T-helper 17 cell (primary cell): ENCODE measurements around the gene BNIP5. TPM values are rescaled to one million over a fixed set of nuclear protein-coding genes. Genes with fewer than 3 reads are reported as not detected.

Experiments
- ATAC-seq: fragments of 150-1000 bp; cut with Tn5 transposase; 2 replicates; pipeline ENCODE4 v1.10.0; 2021; ENCODE audit warnings: mild to moderate bottlenecking, moderate library complexity
- DNase-seq, 3 donors: peaks; one replicate each; pipeline versions ENCODE4 v3.0.0 to v3.0.0-alpha.2; 2020 to 2021
- H3K9me3 ChIP-seq: one replicate; pipeline ENCODE4 v1.7.0; 2013; ENCODE audit warnings: low read length, mild to moderate bottlenecking; ENCODE audit not compliant: control insufficient read depth, poor library complexity, severe bottlenecking
- H3K27ac Mint-ChIP-seq: one replicate; pipeline ENCODE4 v1.8.0; 2022; ENCODE audit warnings: mild to moderate bottlenecking, moderate library complexity, mixed read lengths
- H3K27me3 Mint-ChIP-seq: one replicate; pipeline ENCODE4 v1.8.0; 2022; ENCODE audit warnings: mixed read lengths
- H3K36me3 Mint-ChIP-seq: one replicate; pipeline ENCODE4 v1.8.0; 2022; ENCODE audit warnings: low read depth, mixed read lengths
- H3K4me1 Mint-ChIP-seq: one replicate; pipeline ENCODE4 v1.8.0; 2022; ENCODE audit warnings: mild to moderate bottlenecking, mixed read lengths
- H3K4me3 Mint-ChIP-seq: one replicate; pipeline ENCODE4 v1.8.0; 2022; ENCODE audit warnings: mild to moderate bottlenecking, moderate library complexity, mixed read lengths
- total RNA-seq, 4 donors: library from RNA in 2 of 4; stranded (reverse) in 2 of 4; gene quantifications; one replicate each; pipeline ENCODE4 v1.2.3 and lab custom pipeline; 2022 to 2026

The BNIP5 gene
- total RNA-seq, 2 donors from 2014 or later = not detected

DNA sequence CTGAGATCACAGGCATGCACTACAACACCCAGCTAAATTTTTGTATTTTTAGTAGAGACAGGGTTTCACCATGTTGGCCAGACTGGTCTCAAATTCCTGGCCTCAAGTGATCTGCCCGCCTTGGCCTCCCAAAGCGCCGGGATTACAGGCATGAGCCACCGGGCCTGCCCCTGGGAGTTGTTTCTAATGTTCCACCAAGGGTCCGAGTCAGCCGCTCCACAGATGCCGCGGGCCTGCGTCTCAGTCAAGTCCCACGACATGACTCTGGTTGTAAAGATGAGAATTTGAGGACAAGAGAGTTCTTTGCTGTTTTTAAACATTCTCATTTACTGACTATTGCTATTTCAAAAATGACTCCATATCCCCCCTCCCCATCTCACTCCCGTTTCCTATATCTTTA, 30.8 kb downstream of the BNIP5 start:
- Mint-ChIP-seq H3K4me3 (no peak overlapping the region), H3K4me1 (peaks cover 12% of the 10 kb centered on the region), H3K36me3 (peaks cover 4% of the 10 kb centered on the region), H3K27me3 (peaks cover 45% of the 10 kb centered on the region), H3K27ac (no peak overlapping the region)
- no peaks in the 10 kb centered on the region for H3K9me3 ChIP-seq
- DNase-seq (no peak), ATAC-seq (no peak)

DNA sequence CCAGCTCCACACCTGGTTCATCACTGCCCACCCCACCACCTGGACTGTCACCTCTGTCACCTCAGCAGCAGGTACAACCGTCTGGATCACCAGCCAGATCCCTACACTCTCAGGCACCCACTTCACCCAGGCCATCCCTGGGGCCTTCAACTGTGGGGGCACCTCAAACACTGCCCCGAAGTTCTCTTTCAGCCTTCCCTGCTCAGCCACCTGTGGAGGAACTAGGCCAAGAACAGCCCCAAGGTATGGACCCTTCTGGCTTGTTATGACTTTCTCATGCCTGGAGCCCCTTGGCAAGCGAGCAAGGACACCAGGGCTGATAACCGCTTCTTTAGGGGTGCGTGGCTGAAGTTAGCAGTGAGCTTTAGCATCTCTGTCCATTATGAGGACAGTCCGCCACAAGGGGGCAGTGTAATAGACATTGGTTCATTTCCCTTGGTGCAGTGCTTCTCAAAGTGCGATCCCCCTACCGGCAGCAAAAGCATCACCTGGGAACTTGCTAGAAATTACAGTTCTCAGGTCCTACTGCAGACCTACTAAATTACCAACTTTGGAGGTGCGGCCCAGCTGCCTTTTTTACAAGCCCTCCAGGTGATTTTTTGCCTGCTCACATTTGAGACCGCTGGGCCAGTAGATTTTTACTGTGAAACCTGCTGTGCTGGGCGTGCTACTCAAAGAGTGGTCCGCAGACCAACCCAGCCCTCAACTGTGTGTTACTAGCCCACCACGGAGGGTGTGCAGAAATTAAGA, 34.3 kb downstream of the BNIP5 start:
- no peaks in the 10 kb centered on the region for H3K9me3 ChIP-seq
- Mint-ChIP-seq H3K4me3 (no peak overlapping the region), H3K4me1 (peaks cover 10% of the 10 kb centered on the region), H3K36me3 (peaks cover 2% of the 10 kb centered on the region), H3K27ac (no peak overlapping the region), H3K27me3 (peaks cover 32% of the 10 kb centered on the region)
- DNase-seq = peak; percentile 72 to 93 (median 75)
- ATAC-seq = peak; percentile 100

DNA sequence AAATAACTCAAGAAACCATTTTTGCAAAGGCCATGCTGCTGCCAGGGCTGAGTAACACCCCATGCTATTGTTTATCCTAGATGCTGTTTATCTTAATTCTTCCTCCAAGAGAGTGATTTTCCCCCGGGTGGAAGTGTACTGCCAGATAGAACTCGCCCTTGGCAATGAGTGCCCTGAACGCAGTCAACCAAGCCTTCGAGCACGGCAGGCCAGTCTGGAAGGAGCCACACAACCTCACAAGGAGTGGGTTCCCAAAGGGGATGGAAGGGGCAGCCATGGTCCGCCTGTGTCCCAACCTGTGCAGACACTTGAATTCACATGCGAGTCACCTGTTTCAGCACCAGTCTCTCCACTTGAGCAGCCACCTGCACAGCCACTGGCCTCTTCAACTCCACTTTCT, 34.9 kb downstream of the BNIP5 start:
- no peaks in the 10 kb centered on the region for H3K9me3 ChIP-seq
- DNase-seq = no peak
- Mint-ChIP-seq H3K36me3 (peaks cover 2% of the 10 kb centered on the region), H3K27me3 (peaks cover 30% of the 10 kb centered on the region), H3K4me3 (no peak overlapping the region), H3K27ac (no peak overlapping the region), H3K4me1 (peaks cover 10% of the 10 kb centered on the region)
- ATAC-seq = no peak

GRCh38 chr6:36301085-36301658, 35.5 kb downstream of the BNIP5 start:
- DNase-seq = no peak
- H3K4me3 Mint-ChIP-seq = no peak overlapping the region
- peaks cover 10% of the 10 kb centered on the region for H3K4me1 Mint-ChIP-seq
- H3K27ac Mint-ChIP-seq = no peak overlapping the region
- H3K36me3 Mint-ChIP-seq = peaks cover 2% of the 10 kb centered on the region
- H3K9me3 ChIP-seq = no peaks in the 10 kb centered on the region
- H3K27me3 Mint-ChIP-seq = peaks cover 24% of the 10 kb centered on the region
- ATAC-seq = no peak

GRCh38 chr6:36298027-36298426, 38.7 kb downstream of the BNIP5 start:
- H3K27ac Mint-ChIP-seq = no peak overlapping the region
- H3K4me1 Mint-ChIP-seq = peaks cover 9% of the 10 kb centered on the region
- peaks cover 2% of the 10 kb centered on the region for H3K36me3 Mint-ChIP-seq
- H3K4me3 Mint-ChIP-seq = no peak overlapping the region
- no peak for DNase-seq
- H3K9me3 ChIP-seq = no peaks in the 10 kb centered on the region
- no peak for ATAC-seq
- peaks cover 32% of the 10 kb centered on the region for H3K27me3 Mint-ChIP-seq

DNA sequence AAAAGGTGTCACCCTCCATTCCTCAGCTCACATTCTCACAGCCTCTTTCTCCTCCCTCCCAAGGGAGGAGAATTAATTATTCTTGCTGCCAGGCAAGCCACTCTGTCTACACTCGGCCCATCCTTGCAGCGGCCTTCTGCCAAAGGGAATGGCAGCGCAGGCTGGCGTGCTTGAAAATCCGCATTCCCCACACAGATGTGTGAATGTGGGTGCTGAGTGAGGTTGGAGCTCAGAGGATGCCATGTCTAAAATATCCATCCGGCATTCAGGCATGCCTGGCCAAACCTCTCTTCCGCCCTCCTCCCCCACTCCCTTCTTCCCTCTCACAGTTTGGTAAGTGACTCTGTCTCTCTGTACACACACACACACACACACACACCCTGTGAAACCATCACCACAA, 39.2 kb downstream of the BNIP5 start:
- no peak overlapping the region for H3K27ac Mint-ChIP-seq
- H3K9me3 ChIP-seq = no peaks in the 10 kb centered on the region
- no peak overlapping the region for H3K4me3 Mint-ChIP-seq
- H3K36me3 Mint-ChIP-seq = peaks cover 2% of the 10 kb centered on the region
- no peak for DNase-seq
- peaks cover 7% of the 10 kb centered on the region for H3K4me1 Mint-ChIP-seq
- peaks cover 31% of the 10 kb centered on the region for H3K27me3 Mint-ChIP-seq
- no peak for ATAC-seq

DNA sequence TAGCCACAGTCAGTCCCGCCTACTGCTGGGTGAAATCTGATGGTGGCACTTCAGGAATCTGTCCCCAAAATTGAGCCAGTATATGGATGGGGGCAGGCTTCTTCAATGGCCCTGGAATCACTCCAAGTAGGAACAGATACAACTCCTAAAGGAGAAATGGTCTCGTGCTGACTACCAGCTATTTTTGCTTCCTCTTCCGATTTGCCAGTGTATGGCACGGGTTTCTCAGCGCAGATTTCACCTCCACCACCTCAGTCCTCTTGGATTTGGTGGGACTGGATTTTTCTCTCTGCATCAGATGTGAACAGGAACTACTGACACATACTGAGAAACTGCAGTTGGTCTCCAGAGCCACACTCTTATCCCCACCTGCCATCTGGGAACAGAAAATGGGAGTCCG, 39.6 kb downstream of the BNIP5 start:
- DNase-seq = no peak
- peaks cover 2% of the 10 kb centered on the region for H3K4me1 Mint-ChIP-seq
- no peak for ATAC-seq
- H3K9me3 ChIP-seq = no peaks in the 10 kb centered on the region
- no peak overlapping the region for H3K4me3 Mint-ChIP-seq
- H3K36me3 Mint-ChIP-seq = peaks cover 2% of the 10 kb centered on the region
- peaks cover 26% of the 10 kb centered on the region for H3K27me3 Mint-ChIP-seq
- H3K27ac Mint-ChIP-seq = no peak overlapping the region

DNA sequence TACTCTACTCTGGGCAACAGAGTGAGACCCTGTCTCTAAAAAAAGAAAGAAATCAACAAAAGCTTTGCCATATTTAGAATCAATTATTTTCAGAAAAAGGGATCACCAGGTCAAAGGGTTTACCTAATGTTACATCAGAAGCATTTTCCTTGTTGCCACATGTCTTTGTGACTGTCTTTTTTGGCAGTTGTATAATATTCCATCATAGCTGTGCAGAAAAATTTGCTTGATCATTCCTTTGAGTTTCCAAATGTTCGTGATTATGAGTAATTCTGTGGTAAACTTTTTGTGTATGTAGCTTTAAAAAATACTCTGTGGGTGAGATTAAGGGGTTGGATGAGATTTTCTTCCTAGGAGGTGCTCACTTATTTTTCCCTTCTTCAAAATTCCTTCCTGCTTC, 40.4 kb downstream of the BNIP5 start:
- Mint-ChIP-seq H3K36me3 (no peaks in the 10 kb centered on the region), H3K27me3 (peaks cover 18% of the 10 kb centered on the region), H3K4me3 (no peak overlapping the region), H3K27ac (no peak overlapping the region), H3K4me1 (peaks cover 2% of the 10 kb centered on the region)
- DNase-seq (no peak), ATAC-seq (no peak)
- H3K9me3 ChIP-seq = no peaks in the 10 kb centered on the region

DNA sequence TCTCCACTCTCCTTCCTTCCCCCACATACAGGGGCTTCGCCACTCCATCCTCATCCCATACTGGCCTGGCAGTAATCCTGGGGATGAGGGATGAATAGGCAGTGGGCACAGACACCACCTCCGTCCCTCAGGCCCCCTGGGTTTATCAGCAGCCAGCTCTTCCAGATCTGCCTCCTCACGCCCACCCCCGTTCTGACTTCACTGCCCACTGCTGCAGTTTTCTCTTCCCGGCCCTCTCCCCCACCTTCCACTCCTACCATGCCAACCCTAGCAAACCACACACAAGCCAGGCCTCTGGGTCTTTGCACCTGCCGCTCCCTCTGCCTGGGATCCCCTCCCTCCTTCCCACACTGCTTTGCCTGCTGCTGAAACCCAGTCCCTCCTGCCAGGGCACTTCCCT, 44.5 kb downstream of the BNIP5 start:
- ATAC-seq (no peak), DNase-seq (no peak)
- Mint-ChIP-seq H3K36me3 (peaks cover 2% of the 10 kb centered on the region), H3K4me1 (peaks cover 8% of the 10 kb centered on the region), H3K27ac (no peak overlapping the region), H3K4me3 (no peak overlapping the region), H3K27me3 (peaks cover 9% of the 10 kb centered on the region)
- H3K9me3 ChIP-seq = no peaks in the 10 kb centered on the region

- peaks cover 15% of the 10 kb centered on the region for H3K27me3 Mint-ChIP-seq
- peaks cover 11% of the 10 kb centered on the region for H3K4me1 Mint-ChIP-seq
- ATAC-seq (peak; percentile 62), DNase-seq (no peak)
- no peaks in the 10 kb centered on the region for H3K9me3 ChIP-seq
- peaks cover 2% of the 10 kb centered on the region for H3K36me3 Mint-ChIP-seq
- no peak overlapping the region for H3K4me3 Mint-ChIP-seq
- H3K27ac Mint-ChIP-seq = no peak overlapping the region
Measured at GRCh38 chr6:36290668-36291620, 45.7 kb downstream of the BNIP5 start.

DNA sequence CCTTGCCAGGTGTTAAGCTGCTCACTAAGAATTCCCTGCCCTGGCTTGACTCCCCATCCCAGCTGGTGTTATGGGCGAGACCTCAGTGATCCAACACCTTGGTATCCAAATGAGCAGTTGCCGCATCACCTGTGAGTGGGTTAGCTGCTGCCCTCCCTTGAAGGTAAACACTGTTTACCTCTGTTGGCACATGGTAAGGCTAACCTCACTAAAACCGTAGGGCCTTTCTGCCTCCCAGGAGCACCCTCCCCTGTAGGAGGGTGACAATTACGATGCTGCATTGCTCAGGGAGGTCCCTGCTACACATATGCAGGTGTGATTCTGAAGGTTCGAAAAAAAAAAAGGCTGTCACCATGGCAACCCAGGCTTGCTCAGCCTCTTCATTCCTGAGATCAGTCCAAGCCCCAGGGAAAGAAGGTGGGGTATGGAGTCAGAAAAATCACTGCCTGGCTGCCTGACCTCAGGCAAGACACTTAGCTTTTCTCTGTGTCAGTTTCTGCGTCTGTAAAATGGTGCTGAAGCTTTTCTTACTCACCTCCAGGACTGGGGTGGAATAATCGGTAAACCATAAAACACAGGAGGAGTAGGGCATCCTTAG, 47.3 kb downstream of the BNIP5 start:
- DNase-seq (no peak), ATAC-seq (no peak)
- no peaks in the 10 kb centered on the region for H3K9me3 ChIP-seq
- Mint-ChIP-seq H3K4me1 (peaks cover 14% of the 10 kb centered on the region), H3K27ac (no peak overlapping the region), H3K4me3 (no peak overlapping the region), H3K27me3 (peaks cover 22% of the 10 kb centered on the region), H3K36me3 (peaks cover 5% of the 10 kb centered on the region)

GRCh38 chr6:36286858-36287257, 49.8 kb downstream of the BNIP5 start:
- no peak for ATAC-seq
- peaks cover 5% of the 10 kb centered on the region for H3K36me3 Mint-ChIP-seq

DNA sequence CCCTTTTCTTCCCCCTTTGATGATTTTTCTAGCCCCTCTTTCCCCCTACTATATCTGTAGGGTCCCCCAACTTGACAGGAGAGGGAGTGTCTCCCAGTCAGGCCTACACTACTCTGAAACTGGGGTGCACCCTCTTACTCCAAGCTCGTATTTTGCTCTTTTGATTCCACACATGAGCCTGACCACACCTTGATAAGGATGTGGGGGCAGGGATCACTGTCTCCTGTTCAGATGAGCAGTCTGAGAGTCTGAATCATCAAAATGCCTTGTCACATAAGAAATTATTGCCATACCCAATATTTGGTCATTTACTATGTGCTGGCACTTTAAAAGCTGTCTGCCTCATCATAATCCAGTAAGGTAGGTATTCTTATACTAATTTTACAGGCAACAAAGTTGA, 50.9 kb downstream of the BNIP5 start:
- Mint-ChIP-seq H3K27me3 (peaks cover 44% of the 10 kb centered on the region), H3K4me1 (peaks cover 12% of the 10 kb centered on the region), H3K36me3 (peaks cover 5% of the 10 kb centered on the region), H3K4me3 (no peak overlapping the region), H3K27ac (no peak overlapping the region)
- ATAC-seq (no peak), DNase-seq (no peak)
- H3K9me3 ChIP-seq = no peaks in the 10 kb centered on the region

More at GRCh38 chr6:36286858-36287257, 49.8 kb downstream of the BNIP5 start:
- Mint-ChIP-seq H3K27me3 (peaks cover 34% of the 10 kb centered on the region), H3K27ac (no peak overlapping the region), H3K4me3 (no peak overlapping the region), H3K4me1 (peaks cover 12% of the 10 kb centered on the region)
- DNase-seq = no peak
- no peaks in the 10 kb centered on the region for H3K9me3 ChIP-seq
